ENCODE measurements around the gene SETMAR. TPM values are rescaled to one million over a fixed set of nuclear protein-coding genes. Genes with fewer than 3 reads are reported as not detected.

Gene SETMAR
- total RNA-seq, 1 experiment from 2014 or later, result 11.8 TPM

- TF ChIP-seq CTCF (IDR thresholded peaks at IDR 0.05; ENCODE audit: insufficient read depth in 1 of 2, low read depth in 1 of 2, low read length in 1 of 2, severe bottlenecking in 1 of 2, unreplicated experiment in 1 of 2), result no peak
- Histone ChIP-seq H3K27me3 (replicated peaks; ENCODE audit: control insufficient read depth, insufficient read depth, low read length) (no peaks in the 10 kb centered on the region), H3K4me3 (ENCODE audit: low read depth, low read length) (no peak overlapping the region), H3K36me3 (ENCODE audit: control insufficient read depth, insufficient read depth, low read length) (no peaks in the 10 kb centered on the region), H3K9me3 (0 out of 2 replicates have a peak, but pooled peaks cover 3% of the 10 kb centered on the region), H3K4me1 (no peaks in the 10 kb centered on the region)
- Mint-ChIP-seq H3K4me1 (ENCODE audit: low read depth, unreplicated experiment) (no peaks in the 10 kb centered on the region), H3K4me3 (ENCODE audit: unreplicated experiment) (no peak overlapping the region), H3K27me3 (ENCODE audit: insufficient read depth, unreplicated experiment) (no peaks in the 10 kb centered on the region), H3K36me3 (ENCODE audit: insufficient read depth, unreplicated experiment) (no peaks in the 10 kb centered on the region), H3K27ac (ENCODE audit: unreplicated experiment) (no peak overlapping the region), H3K9me3 (ENCODE audit: unreplicated experiment) (peaks cover 13% of the 10 kb centered on the region)
- no TSS peak for BruUV-seq (replicated peaks)
- CTCF ChIA-PET, result no interaction called here
- no peak for DNase-seq
- POLR2A ChIA-PET, result no interaction called here
- intact Hi-C loops (cut with micrococcal nuclease; ENCODE audit: unreplicated experiment), result no loop called here
Measured at GRCh38 chr3:4332111-4332510, 28.9 kb downstream of the SETMAR start.

DNA sequence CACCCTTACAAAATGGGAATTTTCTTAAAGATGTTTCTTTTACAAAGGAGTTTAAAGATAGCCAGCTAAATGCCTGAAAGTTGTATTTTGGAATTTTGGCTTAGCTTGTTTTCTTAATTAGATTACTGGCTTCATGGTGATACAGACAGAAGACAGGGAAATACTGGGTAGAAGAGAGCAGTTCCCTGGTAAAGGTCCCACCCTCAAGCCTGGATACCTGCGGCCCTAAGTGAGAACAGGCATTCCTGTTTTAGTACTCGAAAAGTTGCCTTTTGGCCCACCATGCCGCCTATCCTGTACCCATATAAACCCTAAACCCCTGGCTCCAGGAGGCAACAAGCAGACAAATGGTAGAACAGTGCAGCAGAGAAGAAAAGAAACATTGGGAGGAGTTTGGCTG is 29.4 kb downstream of the SETMAR start:
- no TSS peak for BruUV-seq (replicated peaks)
- Histone ChIP-seq H3K4me1 (no peaks in the 10 kb centered on the region), H3K9me3 (0 out of 2 replicates have a peak, but pooled peaks cover 3% of the 10 kb centered on the region), H3K4me3 (ENCODE audit: low read depth, low read length) (no peak overlapping the region), H3K36me3 (ENCODE audit: control insufficient read depth, insufficient read depth, low read length) (no peaks in the 10 kb centered on the region), H3K27me3 (replicated peaks; ENCODE audit: control insufficient read depth, insufficient read depth, low read length) (no peaks in the 10 kb centered on the region)
- Mint-ChIP-seq H3K4me3 (ENCODE audit: unreplicated experiment) (no peak overlapping the region), H3K9me3 (ENCODE audit: unreplicated experiment) (peaks cover 13% of the 10 kb centered on the region), H3K36me3 (ENCODE audit: insufficient read depth, unreplicated experiment) (no peaks in the 10 kb centered on the region), H3K4me1 (ENCODE audit: low read depth, unreplicated experiment) (no peaks in the 10 kb centered on the region), H3K27me3 (ENCODE audit: insufficient read depth, unreplicated experiment) (no peaks in the 10 kb centered on the region), H3K27ac (ENCODE audit: unreplicated experiment) (no peak overlapping the region)
- intact Hi-C loops (cut with micrococcal nuclease; ENCODE audit: unreplicated experiment), result no loop called here
- ChIA-PET CTCF (no interaction called here), POLR2A (no interaction called here)
- DNase-seq, result no peak
- TF ChIP-seq CTCF (IDR thresholded peaks at IDR 0.05; ENCODE audit: insufficient read depth in 1 of 2, low read depth in 1 of 2, low read length in 1 of 2, severe bottlenecking in 1 of 2, unreplicated experiment in 1 of 2), result no peak

GRCh38 chr3:4332991-4333390 is 29.8 kb downstream of the SETMAR start:
- no TSS peak for BruUV-seq (replicated peaks)
- intact Hi-C loops (cut with micrococcal nuclease; ENCODE audit: unreplicated experiment), result no loop called here
- Histone ChIP-seq H3K4me3 (ENCODE audit: low read depth, low read length) (no peak overlapping the region), H3K27me3 (replicated peaks; ENCODE audit: control insufficient read depth, insufficient read depth, low read length) (no peaks in the 10 kb centered on the region), H3K9me3 (0 out of 2 replicates have a peak, but pooled peaks cover 3% of the 10 kb centered on the region), H3K36me3 (ENCODE audit: control insufficient read depth, insufficient read depth, low read length) (no peaks in the 10 kb centered on the region), H3K4me1 (no peaks in the 10 kb centered on the region)
- H3K4me3 Mint-ChIP-seq (ENCODE audit: unreplicated experiment), result no peak overlapping the region
- no peak overlapping the region for H3K27ac Mint-ChIP-seq (ENCODE audit: unreplicated experiment)
- ChIA-PET POLR2A (no interaction called here), CTCF (no interaction called here)
- no peak for DNase-seq
- no peaks in the 10 kb centered on the region for H3K4me1 Mint-ChIP-seq (ENCODE audit: low read depth, unreplicated experiment)
- H3K36me3 Mint-ChIP-seq (ENCODE audit: insufficient read depth, unreplicated experiment), result no peaks in the 10 kb centered on the region
- no peaks in the 10 kb centered on the region for H3K27me3 Mint-ChIP-seq (ENCODE audit: insufficient read depth, unreplicated experiment)
- H3K9me3 Mint-ChIP-seq (ENCODE audit: unreplicated experiment), result peaks cover 13% of the 10 kb centered on the region
- TF ChIP-seq CTCF (IDR thresholded peaks at IDR 0.05; ENCODE audit: insufficient read depth in 1 of 2, low read depth in 1 of 2, low read length in 1 of 2, severe bottlenecking in 1 of 2, unreplicated experiment in 1 of 2), result no peak
